DMS 273 (cell line): Measurements from ENCODE around the gene ZDHHC13.
A peak's percentile ranks its signal among the peaks of the same experiment; 100 is the strongest.

Experiments used
- DNase-seq: peaks from one replicate; lab custom pipeline; 2025; ENCODE audit not compliant: unreplicated experiment; lab: John Stamatoyannopoulos, UW

ZDHHC13 gene

DNA sequence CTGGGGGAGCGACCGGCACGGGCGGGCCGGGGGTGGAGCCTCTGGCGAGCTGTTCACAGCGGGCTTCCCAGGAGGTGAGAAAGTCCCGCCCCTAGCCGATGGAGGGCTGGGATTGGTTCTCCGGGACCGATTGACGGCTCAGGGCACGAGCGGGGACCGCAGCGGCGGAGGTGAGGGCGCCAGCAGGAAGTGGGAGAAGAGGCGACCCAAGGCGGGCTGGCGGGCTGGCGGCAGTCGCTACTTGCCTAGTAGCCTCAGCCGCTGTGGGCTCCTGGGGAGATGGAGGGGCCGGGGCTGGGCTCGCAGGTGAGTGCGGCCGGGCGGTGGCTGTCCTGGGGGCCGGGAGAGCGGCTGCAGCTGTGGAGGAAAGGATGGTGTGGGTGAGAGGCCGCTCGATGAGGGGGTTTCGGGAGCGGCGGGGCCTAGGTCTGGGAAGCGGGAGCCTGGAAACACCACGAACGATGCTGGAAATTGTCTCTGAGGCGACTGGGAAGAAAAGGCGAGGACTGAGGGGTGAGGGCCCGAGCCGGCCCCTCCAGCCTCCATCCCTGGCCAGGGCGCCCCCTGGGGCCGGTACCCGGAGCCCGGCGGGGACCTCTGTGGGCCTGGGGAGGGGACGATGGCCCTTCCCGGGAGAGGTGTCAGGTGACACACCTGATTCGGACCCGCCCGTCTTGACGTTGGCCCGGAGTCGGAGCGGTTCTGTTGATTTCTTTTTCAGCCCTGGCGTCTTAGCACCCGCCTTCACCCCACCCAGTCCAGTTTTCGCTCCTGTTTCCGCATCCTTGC, at the start of gene ZDHHC13:
TSS of gene ZDHHC13 (plus strand) at position 198 of the 789 bp plus-strand sequence. CDS start at position 280, 82 bp downstream.
- DNase-seq, result peak; percentile 95

GRCh38 chr11:19071255-19071654, 45.7 kb upstream of the ZDHHC13 start:
- DNase-seq, result peak; percentile 88

- peak; percentile 35 for DNase-seq
Measured at GRCh38 chr11:19072464-19072863, 44.5 kb upstream of the ZDHHC13 start.

DNA sequence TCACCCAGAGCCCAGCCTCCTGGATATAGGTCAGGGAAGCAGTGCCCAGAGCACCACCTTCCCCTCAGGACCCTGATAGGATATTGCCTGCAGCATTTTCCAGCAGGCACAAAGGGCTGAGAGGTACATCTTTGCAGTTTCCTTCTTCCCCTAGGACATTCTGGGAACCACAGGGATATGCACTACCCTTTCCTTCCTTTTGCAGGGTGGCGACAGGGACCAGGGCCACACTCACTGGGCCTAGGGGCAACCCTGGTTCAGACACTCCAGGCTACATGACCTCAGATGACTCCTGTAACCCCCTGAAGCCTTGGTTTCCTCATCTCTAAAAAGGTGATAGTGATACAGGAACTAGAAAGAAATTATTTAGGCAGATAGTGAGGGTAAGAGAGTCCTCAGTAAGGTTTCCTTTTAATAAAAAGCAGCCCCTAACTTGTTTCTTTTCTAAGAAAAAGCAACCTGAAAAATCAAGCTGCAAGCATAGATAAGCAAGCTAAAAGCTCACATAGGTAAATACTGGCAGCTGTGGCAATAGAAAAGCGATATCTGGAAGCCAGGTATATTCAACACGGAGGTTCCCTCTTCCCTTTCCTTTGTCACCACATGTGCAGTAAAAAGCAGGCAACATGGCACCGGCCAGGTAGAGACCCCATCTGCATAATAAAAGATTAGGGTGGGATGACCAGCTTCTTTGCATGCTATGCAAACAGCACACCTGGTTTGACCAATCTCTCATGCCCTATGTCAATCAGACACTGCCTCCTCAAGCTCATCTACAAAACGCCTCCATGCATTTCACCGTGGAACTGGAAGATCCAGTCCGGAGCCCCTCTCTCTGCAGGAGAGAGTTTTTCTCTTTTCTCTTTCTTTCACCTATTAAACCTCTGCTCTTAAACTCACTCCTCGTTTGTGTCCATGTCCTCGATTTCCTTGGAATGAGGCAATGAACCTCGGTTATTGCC, 43.2 kb upstream of the ZDHHC13 start:
- DNase-seq, result no peak

DNA sequence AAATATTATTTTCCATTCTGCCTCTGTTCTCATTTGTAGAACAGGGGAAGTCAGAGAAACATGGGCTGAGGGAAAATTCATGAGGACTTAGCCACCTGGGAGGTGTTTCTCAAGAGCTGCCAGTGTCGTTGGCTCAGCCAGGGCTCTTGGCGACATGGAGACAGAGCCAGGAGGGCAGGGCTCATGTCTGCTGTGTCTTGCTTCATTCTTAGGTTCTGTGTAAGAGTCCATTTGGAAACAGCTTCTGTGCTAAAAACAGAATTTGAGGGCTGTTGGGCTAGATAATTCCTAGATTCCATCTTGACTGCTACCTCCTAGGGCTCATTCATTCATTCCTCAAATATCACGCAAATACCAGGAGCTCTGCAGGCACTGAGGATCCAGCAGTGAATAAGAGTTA, 41.3 kb upstream of the ZDHHC13 start:
- DNase-seq, result no peak

GRCh38 chr11:19076744-19077589, 40.0 kb upstream of the ZDHHC13 start:
- DNase-seq, result peak; percentile 64

GRCh38 chr11:19077965-19078364, 39.0 kb upstream of the ZDHHC13 start:
- no peak for DNase-seq

- no peak for DNase-seq
Measured at GRCh38 chr11:19079643-19080440, 37.1 kb upstream of the ZDHHC13 start.

DNA sequence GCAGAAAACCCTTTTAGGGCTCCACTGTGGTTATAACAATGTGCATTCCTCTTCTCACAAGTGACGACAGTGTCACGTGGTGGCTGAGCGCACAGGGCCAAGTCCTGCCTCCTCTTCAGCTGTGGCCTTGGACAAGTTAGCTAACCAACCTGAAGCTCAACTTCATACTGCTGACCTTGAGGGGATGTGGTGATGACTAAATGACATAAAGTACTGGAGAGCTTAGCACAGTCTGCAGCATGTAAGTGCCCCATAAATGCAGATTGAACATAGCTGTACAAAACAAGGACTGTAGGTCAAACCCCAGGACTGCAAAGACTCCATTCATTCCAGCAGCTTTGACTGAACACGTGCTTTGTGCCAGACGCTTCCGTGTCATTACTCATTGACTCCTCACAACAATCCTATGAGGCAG, 36.4 kb upstream of the ZDHHC13 start:
- DNase-seq, result no peak

DNA sequence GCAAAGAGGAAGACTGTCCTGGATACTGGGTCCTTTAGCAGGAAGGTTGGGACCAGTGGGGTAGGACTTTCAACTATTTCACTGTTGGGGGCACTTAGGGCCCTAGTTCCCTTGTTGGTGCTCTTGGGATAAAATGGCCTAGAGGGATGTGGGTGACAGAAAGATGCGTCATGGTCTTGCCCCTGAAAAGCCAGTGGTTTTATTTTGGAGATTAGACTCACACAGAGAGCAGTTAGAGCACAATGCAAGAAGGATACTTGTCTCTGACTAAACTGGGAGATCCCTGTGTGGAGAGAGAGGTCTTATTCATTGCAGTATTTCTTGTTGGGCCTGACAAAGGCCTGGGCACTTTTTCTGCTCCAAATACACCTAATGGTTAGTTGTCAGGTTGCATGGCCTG, 33.8 kb upstream of the ZDHHC13 start:
- DNase-seq, result no peak

GRCh38 chr11:19084661-19085315, 32.2 kb upstream of the ZDHHC13 start:
- no peak for DNase-seq

GRCh38 chr11:19087658-19088057, 29.3 kb upstream of the ZDHHC13 start:
- no peak for DNase-seq

- no peak for DNase-seq
Measured at GRCh38 chr11:19088791-19089190, 28.2 kb upstream of the ZDHHC13 start.

DNA sequence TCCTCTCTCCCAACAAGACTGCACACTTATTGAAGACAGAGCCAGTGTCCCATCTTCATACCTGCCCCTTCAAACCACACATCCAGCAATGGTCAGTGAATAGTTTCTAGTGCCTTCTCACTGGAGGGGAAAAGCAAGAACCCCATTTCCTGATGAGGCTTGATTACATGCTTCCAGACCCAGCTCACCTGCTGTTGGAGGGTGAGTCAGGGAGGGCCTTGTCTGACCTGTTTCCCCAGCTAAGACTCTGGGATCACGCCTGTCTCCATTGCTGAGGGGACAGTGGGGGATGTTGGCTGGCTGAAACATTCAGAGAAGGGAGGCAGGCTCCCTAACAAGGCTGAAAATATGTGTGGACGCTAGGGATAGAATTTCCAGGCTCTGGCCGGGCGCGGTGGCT, 27.5 kb upstream of the ZDHHC13 start:
- DNase-seq, result no peak

GRCh38 chr11:19091366-19091765, 25.6 kb upstream of the ZDHHC13 start:
- no peak for DNase-seq

GRCh38 chr11:19092342-19092741, 24.6 kb upstream of the ZDHHC13 start:
- no peak for DNase-seq

DNA sequence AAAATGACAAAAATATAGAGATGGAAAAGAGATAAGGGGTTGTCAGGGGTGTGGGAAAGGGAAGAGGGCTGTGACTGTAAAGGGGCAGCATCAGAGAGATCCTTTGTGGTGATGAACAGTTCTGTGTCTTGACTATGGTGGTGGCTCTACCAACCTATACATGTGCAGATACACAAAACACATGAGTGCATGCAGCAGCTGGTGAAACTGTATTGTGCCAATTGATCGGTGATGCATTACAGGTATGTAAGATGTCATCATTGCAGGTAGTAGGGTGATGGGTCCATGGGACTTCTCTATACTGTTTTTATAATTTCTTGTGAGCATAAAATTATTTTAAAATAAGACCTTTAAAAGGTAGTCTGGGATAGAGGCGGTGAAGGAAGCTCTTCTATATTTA, 24.1 kb upstream of the ZDHHC13 start:
- DNase-seq, result no peak

GRCh38 chr11:19093976-19094375, 23.0 kb upstream of the ZDHHC13 start:
- no peak for DNase-seq

DNA sequence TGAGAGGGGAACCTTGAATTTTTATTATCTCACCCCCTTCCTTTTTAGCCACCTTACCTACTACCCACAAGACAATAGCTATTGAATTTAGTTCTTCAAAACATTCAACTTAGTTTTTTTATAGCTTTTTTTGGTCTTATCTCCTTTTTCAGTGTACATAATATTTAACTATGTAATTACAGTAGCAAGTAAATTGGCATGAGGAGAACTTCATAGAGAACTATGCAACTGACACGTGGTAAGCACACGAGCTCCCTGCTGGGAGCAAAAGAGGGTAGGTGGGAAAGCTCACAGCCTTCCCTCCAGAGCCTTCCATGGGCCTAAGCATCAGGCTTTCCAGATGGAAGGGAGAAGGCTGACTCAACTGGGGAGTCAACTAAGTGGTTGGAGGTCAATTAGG, 22.1 kb upstream of the ZDHHC13 start:
- no peak for DNase-seq

- no peak for DNase-seq
Measured at GRCh38 chr11:19099093-19099492, 17.9 kb upstream of the ZDHHC13 start.
